ENCODE measurements around the gene HNRNPL. TPM values are rescaled to one million over a fixed set of nuclear protein-coding genes. Genes with fewer than 3 reads are reported as not detected.
A peak's percentile ranks its signal among the peaks of the same experiment; 100 is the strongest.

Gene HNRNPL
- total RNA-seq, 2 donors from 2014 or later = 658 to 720 TPM

GRCh38 chr19:38852231-38853044 is 2.7 kb upstream of the HNRNPL start:
- DNase-seq (ENCODE audit: low spot score in 2 of 2) (peak; percentile 57 to 83), ATAC-seq (peak in 1 of 2 donors; percentile 29)
- Mint-ChIP-seq H3K27ac (peak overlapping the region; percentile 93 to 99), H3K9me3 (no peaks in the 10 kb centered on the region), H3K36me3 (peaks cover 28 to 34% of the 10 kb centered on the region in 2 donors)

- ATAC-seq (peak; percentile 5 to 23), DNase-seq (ENCODE audit: low spot score in 2 of 2) (peak; percentile 91 to 92)
- Mint-ChIP-seq H3K27ac (peak overlapping the region; percentile 99), H3K9me3 (no peaks in the 10 kb centered on the region), H3K36me3 (peaks cover 36 to 41% of the 10 kb centered on the region in 2 donors)
Observed at GRCh38 chr19:38851622-38852230, 1.9 kb upstream of the HNRNPL start.

DNA sequence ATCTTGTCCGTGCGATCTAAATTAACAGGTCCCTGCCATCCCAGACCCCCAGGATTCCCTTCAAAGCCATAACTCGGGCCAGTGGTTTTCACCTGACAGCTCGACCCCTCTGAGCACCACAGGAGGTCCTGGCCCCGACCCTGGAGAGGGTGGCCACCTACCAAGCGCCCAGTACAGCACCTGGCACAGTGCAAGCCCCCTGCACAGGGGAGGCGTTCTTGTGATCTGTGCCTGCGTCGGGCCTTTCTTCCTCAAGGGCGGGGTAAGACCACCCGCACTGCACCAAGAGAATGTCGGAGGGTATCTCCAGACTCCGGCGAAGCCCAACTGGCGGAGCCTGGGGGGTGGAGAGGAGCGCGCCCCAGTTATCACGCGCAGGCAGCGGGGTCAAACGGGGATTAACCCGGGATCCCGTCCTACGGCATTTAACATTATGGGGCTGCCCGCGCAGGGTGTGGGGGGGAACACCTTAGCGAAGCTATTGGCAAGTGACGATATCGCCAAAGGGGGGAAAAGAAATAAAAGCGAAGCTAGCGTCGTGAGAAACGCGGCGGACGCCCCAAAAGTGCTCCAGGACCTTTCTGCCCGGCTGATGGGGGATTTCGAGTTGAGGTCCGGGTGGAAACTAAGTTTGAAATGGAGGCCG is 1.3 kb upstream of the HNRNPL start:
- peaks cover 40 to 45% of the 10 kb centered on the region in 2 donors for H3K36me3 Mint-ChIP-seq
- no peaks in the 10 kb centered on the region for H3K9me3 Mint-ChIP-seq
- DNase-seq (ENCODE audit: low spot score in 2 of 2) = peak in 1 of 2 donors; percentile 72
- ATAC-seq = no peak
- H3K27ac Mint-ChIP-seq = peak overlapping the region; percentile 99

- ATAC-seq = peak; percentile 82 to 83
- H3K9me3 Mint-ChIP-seq = no peaks in the 10 kb centered on the region
- H3K36me3 Mint-ChIP-seq = peaks cover 46 to 51% of the 10 kb centered on the region in 2 donors
Observed at GRCh38 chr19:38850436-38850975, 720 bp upstream of the HNRNPL start.

DNA sequence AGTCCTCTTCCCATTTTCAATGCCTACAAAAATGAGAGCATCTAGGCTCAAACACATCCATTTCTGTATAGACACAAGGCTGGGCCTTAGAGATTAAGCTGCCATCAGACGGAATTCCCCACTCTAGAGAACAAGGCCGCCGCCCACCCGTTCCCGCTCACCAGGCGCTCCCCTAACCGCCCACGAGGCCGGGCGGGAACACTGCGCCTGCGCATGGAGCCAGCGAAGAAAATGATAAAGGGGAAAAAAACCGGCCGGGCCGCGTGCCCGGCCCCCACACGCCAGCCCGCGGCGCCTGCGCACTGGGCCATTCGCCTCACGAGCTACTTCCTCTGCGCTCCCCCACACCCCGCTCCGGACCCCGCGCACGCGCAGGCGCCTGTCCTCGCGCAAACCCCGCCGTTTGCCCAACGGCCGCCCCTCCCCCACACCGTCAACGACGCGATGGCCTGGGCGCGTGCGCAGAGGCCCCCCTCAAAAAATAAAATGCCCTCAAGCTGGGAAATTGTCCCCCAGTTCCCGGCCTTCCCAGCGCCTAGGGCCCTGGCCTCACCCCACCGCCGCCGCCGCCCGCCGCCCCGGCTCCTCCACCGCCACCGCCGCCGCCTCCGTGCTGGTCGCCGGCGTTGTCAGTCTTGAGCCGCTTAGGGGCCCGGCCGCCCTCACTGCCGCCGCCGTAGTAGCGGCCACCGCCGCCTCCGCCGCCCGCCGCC is 483 bp downstream of the HNRNPL start:
- peak; percentile 15 to 31 for ATAC-seq
- Mint-ChIP-seq H3K36me3 (peaks cover 55 to 63% of the 10 kb centered on the region in 2 donors), H3K27ac (peak overlapping the region; percentile 99), H3K9me3 (no peaks in the 10 kb centered on the region)
- DNase-seq (ENCODE audit: low spot score in 2 of 2) = peak; percentile 97 to 98

More at GRCh38 chr19:38850436-38850975, 720 bp upstream of the HNRNPL start:
- H3K27ac Mint-ChIP-seq = peak overlapping the region; percentile 99
- peak in 1 of 2 donors; percentile 100 for DNase-seq (ENCODE audit: low spot score in 2 of 2)

- DNase-seq (ENCODE audit: low spot score in 2 of 2) = no peak
- no peaks in the 10 kb centered on the region for H3K9me3 Mint-ChIP-seq
- peaks cover 63 to 71% of the 10 kb centered on the region in 2 donors for H3K36me3 Mint-ChIP-seq
- H3K27ac Mint-ChIP-seq = peak overlapping the region; percentile 99
- ATAC-seq = no peak
Observed at GRCh38 chr19:38848299-38849146, 1.3 kb downstream of the HNRNPL start.

GRCh38 chr19:38846097-38846496 is 3.7 kb downstream of the HNRNPL start:
- Mint-ChIP-seq H3K36me3 (peaks cover 74 to 78% of the 10 kb centered on the region in 2 donors), H3K9me3 (no peaks in the 10 kb centered on the region), H3K27ac (peak overlapping the region; percentile 61 to 95)
- DNase-seq (ENCODE audit: low spot score in 2 of 2) = no peak
- no peak for ATAC-seq

- peaks cover 76 to 82% of the 10 kb centered on the region in 2 donors for H3K36me3 Mint-ChIP-seq
- no peak for DNase-seq (ENCODE audit: low spot score in 2 of 2)
- no peaks in the 10 kb centered on the region for H3K9me3 Mint-ChIP-seq
- H3K27ac Mint-ChIP-seq = peak overlapping the region; percentile 61 to 95
- ATAC-seq = no peak
Observed at GRCh38 chr19:38845374-38846024, 4.3 kb downstream of the HNRNPL start.

DNA sequence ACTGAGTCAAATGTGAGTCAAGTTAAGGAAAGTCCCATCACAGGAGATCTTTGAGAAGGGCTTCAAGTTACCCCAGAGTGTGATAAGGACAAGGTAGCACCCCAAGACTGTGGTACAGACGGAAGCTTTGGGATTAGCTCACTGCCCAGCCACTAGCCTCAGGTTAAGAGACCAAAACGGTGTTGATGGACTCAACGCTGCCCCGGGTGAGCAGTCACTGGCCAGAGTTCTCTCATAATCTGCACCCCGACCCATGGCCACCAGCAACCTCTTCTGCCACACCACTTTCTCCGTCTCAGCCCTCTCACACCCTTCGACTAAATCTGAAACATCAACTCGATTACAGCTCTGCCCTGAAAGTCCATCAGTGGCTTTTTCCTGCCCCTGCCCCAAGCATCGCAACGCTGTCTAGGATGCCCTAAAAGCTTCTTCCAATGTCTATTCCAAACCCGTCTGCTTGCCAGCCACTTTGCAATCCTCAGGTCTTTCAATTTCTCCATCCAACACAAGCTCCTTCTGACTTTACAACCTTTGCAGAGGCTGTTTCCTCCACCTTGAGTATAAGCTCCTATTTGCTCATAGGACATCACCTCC is 5.6 kb downstream of the HNRNPL start:
- ATAC-seq = peak in 1 of 2 donors; percentile 19
- H3K36me3 Mint-ChIP-seq = peaks cover 83 to 91% of the 10 kb centered on the region in 2 donors
- DNase-seq (ENCODE audit: low spot score in 2 of 2) = no peak
- H3K9me3 Mint-ChIP-seq = no peaks in the 10 kb centered on the region
- peak overlapping the region; percentile 62 to 97 for H3K27ac Mint-ChIP-seq

GRCh38 chr19:38843175-38843758 is 6.5 kb downstream of the HNRNPL start:
- Mint-ChIP-seq H3K9me3 (no peaks in the 10 kb centered on the region), H3K36me3 (peaks cover 83 to 88% of the 10 kb centered on the region in 2 donors), H3K27ac (peak overlapping the region; percentile 62 to 97)
- DNase-seq (ENCODE audit: low spot score in 2 of 2) = no peak
- ATAC-seq = no peak

DNA sequence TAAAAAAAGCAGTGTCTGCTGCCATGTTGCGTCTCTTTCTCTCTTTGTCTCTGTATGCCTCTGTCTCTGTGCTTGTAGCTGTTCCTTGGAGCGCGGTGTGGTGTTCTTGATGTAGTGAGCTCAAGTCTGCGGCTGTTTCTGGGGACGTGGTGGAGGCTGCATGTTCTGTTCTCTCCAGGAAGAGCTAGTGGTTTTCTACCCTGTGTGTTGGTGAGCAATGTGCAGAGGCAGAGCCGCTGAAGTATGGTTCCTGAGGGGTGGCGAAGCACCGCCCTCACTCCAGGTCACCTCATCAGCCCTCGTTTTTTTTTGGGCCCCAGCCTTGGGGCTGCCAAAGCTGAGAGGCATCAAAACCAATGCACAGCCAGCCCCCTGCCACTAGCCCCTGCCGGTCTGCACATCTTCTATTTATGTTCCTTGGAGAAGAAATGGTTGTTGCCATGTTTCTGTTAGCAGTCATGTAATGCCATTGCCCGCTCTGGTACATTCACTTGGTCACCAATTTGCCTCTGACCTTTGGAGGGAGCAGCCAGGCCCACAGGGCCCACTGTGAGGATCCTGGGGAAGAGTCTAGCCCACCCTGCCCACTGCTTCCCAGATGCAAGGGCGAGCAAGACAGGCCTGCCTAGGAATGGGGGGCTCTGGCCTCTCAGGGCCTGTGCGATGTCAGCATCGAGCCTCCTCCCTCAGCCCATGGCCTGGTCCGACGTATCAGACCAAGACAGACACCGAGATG is 7.2 kb downstream of the HNRNPL start:
- Mint-ChIP-seq H3K36me3 (peaks cover 77 to 81% of the 10 kb centered on the region in 2 donors), H3K27ac (peak overlapping the region; percentile 62 to 97), H3K9me3 (no peaks in the 10 kb centered on the region)
- DNase-seq (ENCODE audit: low spot score in 2 of 2) (peak in 1 of 2 donors; percentile 52), ATAC-seq (peak; percentile 51 to 64)

GRCh38 chr19:38841787-38842438 is 7.9 kb downstream of the HNRNPL start:
- DNase-seq (ENCODE audit: low spot score in 2 of 2) = no peak
- peak overlapping the region; percentile 62 to 97 for H3K27ac Mint-ChIP-seq
- no peaks in the 10 kb centered on the region for H3K9me3 Mint-ChIP-seq
- peaks cover 76 to 80% of the 10 kb centered on the region in 2 donors for H3K36me3 Mint-ChIP-seq
- peak in 1 of 2 donors; percentile 28 for ATAC-seq

GRCh38 chr19:38841180-38841766 is 8.5 kb downstream of the HNRNPL start:
- Mint-ChIP-seq H3K9me3 (no peaks in the 10 kb centered on the region), H3K36me3 (peaks cover 71 to 81% of the 10 kb centered on the region in 2 donors), H3K27ac (peak overlapping the region; percentile 62 to 97)
- ATAC-seq (no peak), DNase-seq (ENCODE audit: low spot score in 2 of 2) (no peak)

All from activated naive CD4-positive, alpha-beta T cell treated with anti-CD3 and anti-CD28 coated beads, Interleukin-2, amount 50 U/mL, for 72 hours (primary cell).